ENCODE data around the gene ZNF784. TPM values are rescaled to one million over a fixed set of nuclear protein-coding genes. Genes with fewer than 3 reads are reported as not detected.
A peak's percentile ranks its signal among the peaks of the same experiment; 100 is the strongest.

Gene ZNF784
- total and polyA plus RNA-seq, 9 of the 15 experiments (the other 6 are each of a cell fraction or from before 2014, with no cell fraction given) = 0.14 to 6.1 (median 2.1) TPM

GRCh38 chr19:55581145-55581822 lies 43.1 kb downstream of the ZNF784 start (continued):
- TF ChIP-seq ZNF239 (CRISPR knock-in tag; IDR thresholded peaks at IDR 0.05) = peak; percentile 98
- TF ChIP-seq FOXK1 (CRISPR knock-in tag; IDR thresholded peaks at IDR 0.05; ENCODE audit: borderline replicate concordance) = peak; percentile 44; the same call in 1 of the 2 replicates
- TF ChIP-seq CBX3 (IDR thresholded peaks at IDR 0.05; ENCODE audit: borderline replicate concordance in 1 of 2, low read length in 2 of 2) = peak in 1 of 2 experiments; percentile 64; a peak in 1 of 3 replicates
- no peak for TF ChIP-seq NFIX (CRISPR knock-in tag; IDR thresholded peaks at IDR 0.05; ENCODE audit: low read depth)
- TF ChIP-seq GABPB1 (CRISPR knock-in tag; IDR thresholded peaks at IDR 0.05) = peak; percentile 57
- TF ChIP-seq ZBTB11 (CRISPR knock-in tag; IDR thresholded peaks at IDR 0.05) = peak in 1 of 3 experiments; percentile 98; a peak in 2 of 6 replicates
- 0 out of 2 replicates have a peak, but pooled peaks have one; percentile 31 for TF ChIP-seq NR1H2 (CRISPR knock-in tag; IDR thresholded peaks at IDR 0.05)
- no peak for TF ChIP-seq STAT6 (CRISPR knock-in tag; IDR thresholded peaks at IDR 0.05)
- TF ChIP-seq JUND (IDR thresholded peaks at IDR 0.05; ENCODE audit: borderline replicate concordance, low read depth, low read length) = no peak
- no peak for TF ChIP-seq JUND (tag; IDR thresholded peaks at IDR 0.05; ENCODE audit: borderline replicate concordance, low read depth, low read length)
- 0 out of 2 replicates have a peak, but pooled peaks have one; percentile 48 for TF ChIP-seq LCOR (CRISPR knock-in tag; IDR thresholded peaks at IDR 0.05)
- no peak for TF ChIP-seq ZNF583 (CRISPR knock-in tag; IDR thresholded peaks at IDR 0.05)
- no peak for TF ChIP-seq E2F1 (CRISPR knock-in tag; IDR thresholded peaks at IDR 0.05)
- TF ChIP-seq ZNF511 (CRISPR knock-in tag; IDR thresholded peaks at IDR 0.05) = peak; percentile 90
- peak; percentile 7 for TF ChIP-seq ELF1 (tag; IDR thresholded peaks at IDR 0.05)
- peak; percentile 89; the same call in 1 of the 2 replicates for TF ChIP-seq ZNF232 (CRISPR knock-in tag; IDR thresholded peaks at IDR 0.05)
- no peak; the same call in 1 of the 2 replicates for TF ChIP-seq ESRRA (IDR thresholded peaks at IDR 0.05; ENCODE audit: borderline replicate concordance, low read depth)

All from K562 (cell line).